Panc1 (cell line): ENCODE measurements around the gene PBX1.

Experiments
- POLR2AphosphoS5 ChIP-seq: IDR thresholded peaks from 2 replicates; pipeline ENCODE4 v1.6.1; 2012; ENCODE audit warnings: mild to moderate bottlenecking, low read depth, low read length, moderate library complexity
- REST ChIP-seq, 2 experiments: IDR thresholded peaks; 2 replicates each; pipeline ENCODE4 v1.6.1; 2011 to 2012; ENCODE audit warnings: low read depth in 2 of 2, control low read depth in 1 of 2, low read length in 1 of 2, mild to moderate bottlenecking in 1 of 2, moderate library complexity in 1 of 2; ENCODE audit not compliant: insufficient read depth in 1 of 2
- TF ChIP-seq, protein P1 (sequence below): fragments of 450-650 bp; IDR thresholded peaks from 2 replicates; pipeline ENCODE4 v1.5.1; 2017; ENCODE audit warnings: mild to moderate bottlenecking

- TF ChIP-seq REST (IDR thresholded peaks at IDR 0.05; ENCODE audit: insufficient read depth in 1 of 2, low read depth in 2 of 2, low read length in 1 of 2) (no peak), POLR2AphosphoS5 (no peak)
- TF ChIP-seq, protein P1, sequence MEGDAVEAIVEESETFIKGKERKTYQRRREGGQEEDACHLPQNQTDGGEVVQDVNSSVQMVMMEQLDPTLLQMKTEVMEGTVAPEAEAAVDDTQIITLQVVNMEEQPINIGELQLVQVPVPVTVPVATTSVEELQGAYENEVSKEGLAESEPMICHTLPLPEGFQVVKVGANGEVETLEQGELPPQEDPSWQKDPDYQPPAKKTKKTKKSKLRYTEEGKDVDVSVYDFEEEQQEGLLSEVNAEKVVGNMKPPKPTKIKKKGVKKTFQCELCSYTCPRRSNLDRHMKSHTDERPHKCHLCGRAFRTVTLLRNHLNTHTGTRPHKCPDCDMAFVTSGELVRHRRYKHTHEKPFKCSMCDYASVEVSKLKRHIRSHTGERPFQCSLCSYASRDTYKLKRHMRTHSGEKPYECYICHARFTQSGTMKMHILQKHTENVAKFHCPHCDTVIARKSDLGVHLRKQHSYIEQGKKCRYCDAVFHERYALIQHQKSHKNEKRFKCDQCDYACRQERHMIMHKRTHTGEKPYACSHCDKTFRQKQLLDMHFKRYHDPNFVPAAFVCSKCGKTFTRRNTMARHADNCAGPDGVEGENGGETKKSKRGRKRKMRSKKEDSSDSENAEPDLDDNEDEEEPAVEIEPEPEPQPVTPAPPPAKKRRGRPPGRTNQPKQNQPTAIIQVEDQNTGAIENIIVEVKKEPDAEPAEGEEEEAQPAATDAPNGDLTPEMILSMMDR = no peak
These were observed 108.0 kb downstream of the PBX1 start for GRCh38 chr1:164667001-164667400.
